ENCODE data around the gene HAPLN1. TPM values are rescaled to one million over a fixed set of nuclear protein-coding genes. Genes with fewer than 3 reads are reported as not detected.

The HAPLN1 gene
- total RNA-seq, 1 experiment from 2014 or later: not detected

- no peak for DNase-seq
- no TSS peak for BruUV-seq (replicated peaks)
- Mint-ChIP-seq H3K4me1 (ENCODE audit: low read depth, unreplicated experiment) (no peaks in the 10 kb centered on the region), H3K27ac (ENCODE audit: unreplicated experiment) (no peak overlapping the region), H3K9me3 (ENCODE audit: low read depth, unreplicated experiment) (no peaks in the 10 kb centered on the region), H3K27me3 (ENCODE audit: unreplicated experiment) (no peaks in the 10 kb centered on the region), H3K4me3 (ENCODE audit: low read depth, unreplicated experiment) (no peak overlapping the region), H3K36me3 (ENCODE audit: insufficient read depth, unreplicated experiment) (no peaks in the 10 kb centered on the region)
- intact Hi-C loops (cut with micrococcal nuclease; ENCODE audit: unreplicated experiment): no loop called here
- no peak for TF ChIP-seq CTCF (IDR thresholded peaks at IDR 0.05; ENCODE audit: unreplicated experiment)
- CTCF ChIA-PET: no interaction called here
These were observed 36.8 kb downstream of the HAPLN1 start for GRCh38 chr5:83683836-83684235.

GRCh38 chr5:83672646-83673045, 48.0 kb downstream of the HAPLN1 start:
- CTCF ChIA-PET: no interaction called here
- no peak for DNase-seq
- H3K27ac Mint-ChIP-seq (ENCODE audit: unreplicated experiment): no peak overlapping the region

GRCh38 chr5:83672158-83672557, 48.5 kb downstream of the HAPLN1 start:
- Mint-ChIP-seq H3K36me3 (ENCODE audit: insufficient read depth, unreplicated experiment) (no peaks in the 10 kb centered on the region), H3K27me3 (ENCODE audit: unreplicated experiment) (no peaks in the 10 kb centered on the region), H3K4me1 (ENCODE audit: low read depth, unreplicated experiment) (no peaks in the 10 kb centered on the region), H3K9me3 (ENCODE audit: low read depth, unreplicated experiment) (no peaks in the 10 kb centered on the region), H3K27ac (ENCODE audit: unreplicated experiment) (no peak overlapping the region), H3K4me3 (ENCODE audit: low read depth, unreplicated experiment) (no peak overlapping the region)
- no peak for DNase-seq
- intact Hi-C loops (cut with micrococcal nuclease; ENCODE audit: unreplicated experiment): no loop called here
- TF ChIP-seq CTCF (IDR thresholded peaks at IDR 0.05; ENCODE audit: unreplicated experiment): no peak
- no TSS peak for BruUV-seq (replicated peaks)
- CTCF ChIA-PET: no interaction called here

More at GRCh38 chr5:83672646-83673045, 48.0 kb downstream of the HAPLN1 start:
- no peak overlapping the region for H3K4me3 Mint-ChIP-seq (ENCODE audit: low read depth, unreplicated experiment)
- intact Hi-C loops (cut with micrococcal nuclease; ENCODE audit: unreplicated experiment): no loop called here
- no peaks in the 10 kb centered on the region for H3K36me3 Mint-ChIP-seq (ENCODE audit: insufficient read depth, unreplicated experiment)
- no TSS peak for BruUV-seq (replicated peaks)
- no peaks in the 10 kb centered on the region for H3K27me3 Mint-ChIP-seq (ENCODE audit: unreplicated experiment)
- TF ChIP-seq CTCF (IDR thresholded peaks at IDR 0.05; ENCODE audit: unreplicated experiment): no peak
- H3K9me3 Mint-ChIP-seq (ENCODE audit: low read depth, unreplicated experiment): no peaks in the 10 kb centered on the region
- no peaks in the 10 kb centered on the region for H3K4me1 Mint-ChIP-seq (ENCODE audit: low read depth, unreplicated experiment)

- no peak for DNase-seq
- H3K27me3 Mint-ChIP-seq (ENCODE audit: unreplicated experiment): no peaks in the 10 kb centered on the region
- intact Hi-C loops (cut with micrococcal nuclease; ENCODE audit: unreplicated experiment): no loop called here
- H3K36me3 Mint-ChIP-seq (ENCODE audit: insufficient read depth, unreplicated experiment): no peaks in the 10 kb centered on the region
- TF ChIP-seq CTCF (IDR thresholded peaks at IDR 0.05; ENCODE audit: unreplicated experiment): no peak
- no peak overlapping the region for H3K4me3 Mint-ChIP-seq (ENCODE audit: low read depth, unreplicated experiment)
- BruUV-seq (replicated peaks): no TSS peak
- H3K27ac Mint-ChIP-seq (ENCODE audit: unreplicated experiment): no peak overlapping the region
- no peaks in the 10 kb centered on the region for H3K9me3 Mint-ChIP-seq (ENCODE audit: low read depth, unreplicated experiment)
- no peaks in the 10 kb centered on the region for H3K4me1 Mint-ChIP-seq (ENCODE audit: low read depth, unreplicated experiment)
- CTCF ChIA-PET: interaction anchor here (1.4 kb wide), 1 partner anchor 12 kb away, joined by 4 read pairs; no protein-coding TSS in a partner anchor
These were observed 55.0 kb downstream of the HAPLN1 start for GRCh38 chr5:83665631-83666030.

Measured in Calu3 (cell line).